ENCODE measurements around the gene TGM6.
"Not testable (repeated sequence)": the region's sequence is repeated elsewhere in the genome, so short reads cannot be mapped to it uniquely, and the experiment has no call there.

Gene TGM6

DNA sequence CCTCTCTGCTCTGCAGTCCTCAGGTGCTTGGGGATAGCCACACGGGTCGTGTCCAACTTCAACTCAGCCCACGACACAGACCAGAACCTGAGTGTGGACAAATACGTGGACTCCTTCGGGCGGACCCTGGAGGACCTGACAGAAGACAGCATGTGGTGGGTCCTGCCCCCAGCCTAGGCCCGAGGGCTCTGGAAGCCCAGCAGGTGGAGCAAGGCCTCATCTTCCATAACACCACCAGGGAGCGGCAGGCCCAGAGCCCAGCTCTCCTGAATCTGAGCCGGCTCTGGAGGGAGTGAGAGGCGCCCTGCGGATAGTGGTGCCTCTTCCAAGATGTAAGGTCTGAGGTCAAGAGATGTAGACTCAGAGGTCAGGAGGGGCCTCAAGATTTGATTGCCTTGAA is 19.6 kb downstream of the TGM6 start:
- no peak for DNase-seq

DNA sequence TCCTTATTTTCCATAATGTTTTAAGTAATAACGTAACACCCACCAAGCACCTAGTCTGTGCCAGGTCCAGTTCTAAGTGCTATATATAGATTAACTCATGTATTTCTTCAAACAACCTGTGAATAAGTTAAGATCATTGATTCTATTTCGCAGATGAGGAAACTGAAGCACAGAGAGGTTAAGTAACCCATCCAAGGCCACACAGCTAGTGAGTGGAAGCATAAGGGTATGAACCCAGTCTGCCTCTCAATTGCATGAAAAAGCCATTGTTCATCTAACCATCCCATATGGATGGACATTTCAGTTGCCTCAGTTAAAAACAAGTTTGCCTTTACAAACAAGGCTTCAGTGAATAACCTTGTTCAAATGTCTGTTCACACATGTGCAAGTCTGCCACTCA is 20.8 kb downstream of the TGM6 start:
- DNase-seq = no peak

DNA sequence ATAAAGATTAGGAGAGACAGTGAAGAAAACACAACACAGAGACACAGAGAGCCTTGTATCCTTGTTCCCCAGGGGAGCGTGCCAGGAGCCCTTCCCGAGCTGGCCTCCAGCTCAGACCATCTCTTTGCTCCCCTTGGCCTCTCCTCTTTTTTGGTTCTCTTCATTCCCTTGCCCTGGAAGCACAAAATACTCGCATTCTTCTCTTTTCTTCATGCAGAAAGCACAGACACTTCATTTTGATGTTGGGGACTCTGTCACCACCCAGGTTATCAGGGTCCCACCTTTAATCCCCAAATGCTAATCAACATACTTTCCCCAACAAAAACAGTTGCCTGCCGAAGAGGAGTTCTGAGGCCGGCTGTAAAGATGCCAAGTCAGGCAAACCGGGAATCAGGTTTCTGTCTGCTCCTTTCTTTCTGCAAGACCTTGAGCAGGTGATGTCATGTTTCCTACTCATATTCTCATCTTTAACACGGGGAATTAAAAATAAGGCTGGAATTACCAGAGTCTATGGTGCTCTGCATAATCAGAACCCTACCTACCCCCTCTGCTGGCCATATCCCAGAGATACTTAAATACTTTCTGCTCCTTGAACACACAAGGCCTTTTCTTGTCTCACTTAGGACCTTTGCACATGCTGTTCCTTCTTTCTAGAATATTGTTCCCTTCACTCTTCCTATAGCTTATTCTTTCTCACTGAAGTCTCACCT is 21.7 kb downstream of the TGM6 start:
- DNase-seq = no peak

DNA sequence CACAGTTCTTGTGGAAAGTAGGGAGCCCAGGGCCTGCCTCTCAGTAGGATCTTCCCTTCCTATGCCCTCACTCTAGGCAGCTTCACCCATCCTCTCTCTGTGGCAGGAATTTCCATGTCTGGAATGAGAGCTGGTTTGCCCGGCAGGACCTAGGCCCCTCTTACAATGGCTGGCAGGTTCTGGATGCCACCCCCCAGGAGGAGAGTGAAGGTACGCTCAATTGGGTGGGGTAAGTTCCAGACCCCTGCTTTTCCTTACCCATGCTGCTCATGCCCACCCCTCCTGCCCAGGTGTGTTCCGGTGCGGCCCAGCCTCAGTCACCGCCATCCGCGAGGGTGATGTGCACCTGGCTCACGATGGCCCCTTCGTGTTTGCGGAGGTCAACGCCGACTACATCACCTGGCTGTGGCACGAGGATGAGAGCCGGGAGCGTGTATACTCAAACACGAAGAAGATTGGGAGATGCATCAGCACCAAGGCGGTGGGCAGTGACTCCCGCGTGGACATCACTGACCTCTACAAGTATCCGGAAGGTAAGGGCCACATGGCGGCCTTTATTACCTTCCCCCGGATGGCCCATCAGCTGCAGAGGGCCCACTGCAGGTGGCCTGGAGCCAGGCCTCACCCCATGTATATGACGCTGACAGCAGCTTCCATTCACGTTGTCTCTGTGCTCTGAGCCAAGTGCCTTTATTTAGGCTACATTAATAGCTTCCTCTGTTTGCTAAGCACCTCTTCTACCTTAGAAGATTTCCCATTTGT is 22.8 kb downstream of the TGM6 start:
- DNase-seq = no peak

DNA sequence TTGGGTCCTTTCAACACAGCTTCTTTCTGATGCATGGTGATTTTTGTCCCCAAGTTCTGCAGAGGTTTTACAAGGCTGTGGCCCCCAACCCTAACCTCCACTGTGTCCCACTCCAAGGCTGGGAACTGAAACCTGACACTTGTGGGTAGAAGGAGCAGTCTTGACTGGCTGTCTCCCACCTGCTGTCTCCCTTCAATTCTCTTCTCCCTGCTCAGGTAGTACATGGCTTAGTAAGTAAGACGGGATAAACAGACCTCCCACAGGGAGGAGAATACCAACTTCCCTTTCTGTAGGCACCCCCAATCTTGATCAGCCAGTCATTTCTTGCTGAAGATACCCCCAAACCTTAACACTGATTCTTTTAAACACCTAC is 25.0 kb downstream of the TGM6 start:
- no peak for DNase-seq

DNA sequence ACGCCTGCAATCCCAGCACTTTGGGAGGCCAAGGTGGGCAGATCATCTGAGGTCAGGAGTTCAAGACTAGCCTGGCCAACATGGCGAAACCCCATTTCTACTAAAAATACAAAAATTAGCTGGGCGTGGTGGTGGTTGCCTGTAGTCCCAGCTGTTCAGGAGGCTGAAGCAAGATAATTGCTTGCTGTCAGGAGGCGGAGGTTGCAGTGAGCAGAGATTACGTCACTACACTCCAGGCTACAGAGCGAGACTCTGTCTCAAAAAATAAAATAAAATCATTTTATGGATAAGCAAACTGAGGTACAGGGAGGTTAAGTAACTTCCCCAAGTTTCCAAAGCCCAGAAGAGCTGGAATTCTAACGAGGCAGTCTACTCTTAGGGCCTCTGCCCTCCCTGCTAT is 26.7 kb downstream of the TGM6 start:
- not testable (repeated sequence) for DNase-seq

DNA sequence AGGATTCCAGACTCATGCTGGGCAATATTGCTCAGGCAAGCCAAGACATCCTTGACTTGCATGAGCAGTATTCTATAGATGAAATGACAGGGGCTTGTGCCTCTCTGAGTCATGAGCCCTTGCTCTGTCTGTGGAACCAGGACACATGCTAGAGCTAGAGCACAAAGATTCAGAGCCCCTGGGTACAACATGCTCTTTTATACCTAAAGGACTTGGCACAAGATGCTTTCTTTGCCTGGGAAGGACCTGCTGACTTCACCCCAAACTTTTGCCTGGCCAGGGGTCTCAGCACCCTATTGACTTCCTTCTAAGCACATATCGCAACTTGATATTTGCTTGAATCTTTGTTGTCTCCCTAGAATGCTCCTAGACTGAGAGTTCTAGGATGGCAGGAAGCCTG is 27.4 kb downstream of the TGM6 start:
- DNase-seq = no peak

DNA sequence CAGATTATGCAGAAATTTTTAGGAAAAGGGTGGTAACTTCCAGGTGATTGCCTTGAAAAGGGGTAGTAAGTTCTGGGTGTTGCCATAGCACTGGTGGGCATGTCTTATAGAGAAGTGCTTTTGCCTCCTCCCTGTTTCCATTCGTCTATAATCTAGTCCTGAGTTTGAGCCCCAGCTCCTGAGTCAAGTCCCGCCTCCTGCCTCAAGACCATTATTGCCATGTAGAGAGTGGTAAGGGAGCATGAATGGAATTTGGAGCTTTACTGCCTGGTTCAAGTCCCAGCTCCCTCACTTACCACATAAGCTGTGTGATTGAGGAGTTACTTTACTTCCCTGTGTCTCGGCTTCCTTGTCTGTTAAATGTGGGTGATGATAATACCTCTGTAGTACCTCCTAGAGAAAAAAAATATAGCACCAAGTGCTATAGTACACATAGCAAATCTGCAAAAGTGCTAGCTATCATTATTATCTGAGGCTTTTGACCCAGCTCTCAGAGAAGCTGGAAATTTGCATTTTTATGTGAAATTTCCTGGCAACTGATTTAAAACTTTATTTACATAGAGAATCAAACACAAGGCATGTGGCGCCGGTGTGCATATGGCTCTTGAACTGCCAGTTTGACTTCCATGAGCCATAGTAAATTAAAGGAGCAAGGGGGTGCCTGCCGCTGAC is 36.0 kb downstream of the TGM6 start:
- peak; percentile 31 for DNase-seq

DNA sequence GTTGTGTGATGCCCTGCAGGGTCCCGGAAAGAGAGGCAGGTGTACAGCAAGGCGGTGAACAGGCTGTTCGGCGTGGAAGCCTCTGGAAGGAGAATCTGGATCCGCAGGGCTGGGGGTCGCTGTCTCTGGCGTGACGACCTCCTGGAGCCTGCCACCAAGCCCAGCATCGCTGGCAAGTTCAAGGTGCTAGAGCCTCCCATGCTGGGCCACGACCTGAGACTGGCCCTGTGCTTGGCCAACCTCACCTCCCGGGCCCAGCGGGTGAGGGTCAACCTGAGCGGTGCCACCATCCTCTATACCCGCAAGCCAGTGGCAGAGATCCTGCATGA is 36.5 kb downstream of the TGM6 start:
- no peak for DNase-seq

DNA sequence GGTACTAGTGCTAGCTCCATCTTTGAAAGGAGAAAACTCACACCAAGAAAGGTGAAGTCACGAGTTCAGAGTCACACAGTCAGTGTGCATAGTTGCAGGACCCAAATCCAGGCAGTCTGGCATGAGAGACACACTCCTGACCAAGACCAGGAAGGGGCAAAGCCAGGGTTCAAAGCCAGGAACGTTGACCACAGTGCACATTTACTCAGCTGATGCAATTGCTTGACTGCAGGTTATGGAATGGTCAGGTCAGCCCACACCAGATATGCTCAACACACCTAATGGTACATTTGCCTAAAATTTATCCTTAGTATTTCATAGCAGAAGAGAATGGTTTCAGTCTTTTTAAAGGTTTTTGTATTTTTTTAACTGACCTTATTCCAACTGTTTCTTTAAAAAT is 37.7 kb downstream of the TGM6 start:
- DNase-seq = no peak

DNA sequence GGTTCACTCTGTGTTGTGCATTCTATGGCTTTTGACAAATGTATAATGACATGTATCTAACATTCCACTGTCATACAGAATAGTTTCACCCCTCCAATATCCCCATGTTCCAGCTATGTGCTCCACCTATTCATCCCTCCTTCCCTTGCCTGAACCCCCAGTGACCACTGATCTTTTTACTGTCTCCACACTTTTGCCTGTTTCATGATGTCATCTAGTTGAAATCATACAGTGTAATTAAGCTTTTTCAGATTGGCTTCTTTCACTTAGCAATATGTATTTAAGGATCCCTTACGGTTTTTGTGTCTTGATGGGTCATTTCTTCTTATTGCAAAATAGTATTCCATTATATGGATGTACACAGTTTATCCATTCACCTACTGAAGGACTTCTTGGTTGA is 39.8 kb downstream of the TGM6 start:
- no peak for DNase-seq

DNA sequence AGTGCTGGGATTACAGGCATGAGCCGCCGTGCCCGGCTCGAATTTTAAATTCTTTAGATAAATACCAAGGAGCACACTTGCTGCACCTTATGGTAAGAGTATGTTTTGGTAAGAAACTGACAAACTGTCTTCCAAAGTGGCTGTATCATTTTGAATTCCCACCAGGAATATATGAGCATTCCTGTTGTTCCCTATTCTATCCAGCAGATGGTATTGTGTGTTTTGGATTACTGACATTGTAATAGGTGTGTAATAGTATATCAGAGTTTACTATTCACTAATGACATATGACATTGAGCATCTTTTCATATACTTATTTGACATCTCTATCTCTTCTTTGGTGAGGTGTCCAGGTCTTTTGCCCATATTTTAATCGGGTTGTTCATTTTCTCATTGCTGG is 40.5 kb downstream of the TGM6 start:
- peak; percentile 7 for DNase-seq

DNA sequence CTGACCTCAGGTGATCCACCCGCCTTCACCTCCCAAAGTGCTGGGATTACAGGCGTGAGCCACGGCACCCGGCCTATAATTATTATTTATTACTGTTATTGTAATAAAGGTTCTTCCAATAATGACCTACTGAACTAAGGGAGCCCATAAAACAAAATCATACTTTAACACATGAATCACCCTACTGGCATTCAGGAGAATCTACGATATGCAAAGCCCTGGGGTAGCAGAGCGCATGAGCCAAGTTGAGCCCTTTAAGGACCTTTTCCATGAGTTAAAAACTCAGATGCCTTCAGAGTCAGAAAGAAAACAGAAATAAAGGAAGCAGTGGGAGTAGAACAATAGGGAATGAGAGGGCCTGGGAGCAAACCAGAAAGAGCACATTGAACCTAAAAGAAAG is 48.4 kb downstream of the TGM6 start:
- no peak for DNase-seq

DNA sequence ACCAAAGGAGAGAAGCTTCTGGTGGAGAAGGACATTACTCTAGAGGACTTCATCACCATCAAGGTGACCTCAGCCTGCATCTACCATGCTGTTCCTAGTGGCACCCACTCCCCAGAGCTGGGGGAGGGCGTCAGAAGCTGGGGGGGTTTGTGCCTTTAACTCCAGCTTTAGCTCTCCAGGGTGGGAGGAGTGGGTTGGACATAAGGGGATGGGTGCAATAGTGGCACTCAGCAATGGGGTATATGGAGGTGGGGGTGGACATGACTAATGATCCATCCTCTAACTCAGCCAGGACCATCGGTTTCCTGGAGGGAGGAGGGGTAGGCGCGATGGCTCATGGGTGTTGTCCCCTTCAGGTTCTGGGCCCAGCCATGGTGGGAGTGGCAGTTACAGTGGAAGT is 49.8 kb downstream of the TGM6 start:
- DNase-seq = no peak

DNA sequence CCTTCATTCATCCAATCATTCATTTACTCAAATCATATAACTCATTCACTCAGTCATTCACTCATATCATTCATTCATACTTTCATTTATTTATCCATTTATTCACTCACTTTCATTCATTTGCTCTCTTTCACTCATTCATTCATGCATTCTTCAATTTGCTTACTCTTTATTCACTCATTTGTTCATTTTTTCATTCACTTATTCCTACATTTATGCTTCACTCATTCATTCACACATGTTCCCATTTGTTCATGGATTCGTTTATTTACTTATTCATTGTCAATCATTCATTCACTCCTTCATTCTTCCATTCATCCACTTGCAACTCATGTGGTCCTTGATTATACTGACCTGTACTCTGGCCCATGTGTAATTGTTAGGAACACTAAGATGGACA is 50.5 kb downstream of the TGM6 start:
- no peak for DNase-seq

DNA sequence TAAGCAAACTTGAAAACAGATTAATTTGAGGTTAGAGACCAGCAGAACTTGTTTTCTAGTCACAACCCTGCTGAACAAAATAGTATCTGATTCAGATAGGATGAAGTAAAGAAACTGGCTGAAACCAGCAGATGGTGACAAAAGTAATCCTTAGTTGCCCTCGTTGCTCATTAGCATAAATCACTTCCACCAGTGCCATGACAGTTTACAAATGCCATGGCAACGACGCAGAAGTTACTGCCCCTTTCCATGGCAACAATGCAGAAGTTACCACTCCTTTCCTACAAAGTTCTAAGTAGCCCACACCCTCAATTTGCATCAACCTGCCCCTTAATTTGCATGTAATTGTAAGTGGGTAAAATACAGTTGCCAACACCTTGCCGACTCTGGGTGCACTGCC is 66.1 kb downstream of the TGM6 start:
- no peak for DNase-seq

DNA sequence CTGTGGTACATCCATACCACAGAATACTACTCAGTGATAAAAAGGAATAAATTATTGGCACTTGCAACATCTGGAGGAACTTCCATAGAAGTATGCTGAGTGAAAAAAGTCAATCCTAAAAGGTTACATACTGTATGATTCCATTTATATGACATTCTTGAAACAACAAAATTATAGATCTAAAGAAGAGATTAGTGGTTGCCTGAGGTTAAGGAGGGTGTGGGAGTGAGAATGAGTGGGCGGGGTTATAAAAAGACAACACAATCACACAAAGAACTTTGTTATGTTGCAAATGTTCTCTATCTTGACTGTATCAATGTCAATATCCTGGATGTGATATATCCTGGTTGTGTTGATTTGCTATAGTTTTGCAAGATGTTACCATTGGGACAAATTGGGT is 68.7 kb downstream of the TGM6 start:
- no peak for DNase-seq

DNA sequence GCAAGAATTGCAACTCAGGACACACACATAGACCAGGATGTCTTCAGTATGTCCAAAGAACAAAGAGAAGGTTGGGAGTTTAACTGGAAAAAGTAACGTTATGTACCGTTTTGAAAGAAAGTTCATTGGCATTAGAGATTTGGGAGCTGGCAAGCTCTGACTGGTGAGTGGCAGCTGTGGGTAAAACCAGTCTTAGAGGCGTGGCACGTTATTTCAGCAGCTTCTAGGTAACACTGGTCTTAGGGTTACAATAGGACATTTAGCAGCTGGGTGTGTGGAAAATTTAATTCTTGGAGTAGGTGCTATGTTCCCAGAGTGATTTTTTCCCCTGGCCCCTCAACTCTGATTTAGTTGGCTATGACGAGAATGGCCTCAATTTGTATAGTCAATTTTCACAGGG is 70.7 kb downstream of the TGM6 start:
- DNase-seq = no peak

DNA sequence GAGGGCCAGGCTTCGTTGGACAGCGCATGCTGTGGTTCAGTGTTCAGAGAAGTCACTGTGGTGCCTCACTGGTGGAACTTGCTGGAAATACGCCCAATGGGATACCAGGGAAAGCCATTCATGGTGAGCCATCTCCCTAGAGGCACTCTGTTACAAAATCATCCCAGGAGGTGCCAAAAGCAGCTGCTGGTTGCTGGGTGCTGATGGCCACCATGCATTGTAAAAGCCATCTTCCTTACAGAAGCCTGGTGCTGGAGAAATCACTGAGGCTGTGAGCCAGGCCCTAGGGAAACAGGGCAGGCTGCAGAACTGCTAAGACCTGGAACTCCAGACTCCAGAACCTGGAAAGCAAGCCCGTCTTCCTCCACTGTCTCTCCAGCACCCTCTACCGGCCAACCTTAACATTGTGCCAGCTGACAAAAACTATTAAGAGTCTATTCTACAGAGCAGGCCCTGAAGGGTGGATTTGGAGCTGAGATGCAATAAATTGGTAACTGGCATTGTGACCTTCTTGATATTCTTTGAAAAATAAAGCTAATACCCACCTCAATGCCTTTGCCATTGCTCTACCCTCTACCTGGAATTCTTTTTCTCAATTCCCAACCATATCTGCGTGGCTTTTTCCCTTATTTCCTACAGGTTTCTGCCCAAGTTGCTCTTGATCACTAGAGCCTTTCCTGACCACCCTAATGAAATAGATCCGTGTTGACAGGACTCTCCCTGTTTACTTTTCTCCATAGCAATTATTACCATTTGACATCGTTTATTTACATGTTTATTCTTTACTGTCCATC is 71.4 kb downstream of the TGM6 start:
- peak; percentile 92 for DNase-seq

DNA sequence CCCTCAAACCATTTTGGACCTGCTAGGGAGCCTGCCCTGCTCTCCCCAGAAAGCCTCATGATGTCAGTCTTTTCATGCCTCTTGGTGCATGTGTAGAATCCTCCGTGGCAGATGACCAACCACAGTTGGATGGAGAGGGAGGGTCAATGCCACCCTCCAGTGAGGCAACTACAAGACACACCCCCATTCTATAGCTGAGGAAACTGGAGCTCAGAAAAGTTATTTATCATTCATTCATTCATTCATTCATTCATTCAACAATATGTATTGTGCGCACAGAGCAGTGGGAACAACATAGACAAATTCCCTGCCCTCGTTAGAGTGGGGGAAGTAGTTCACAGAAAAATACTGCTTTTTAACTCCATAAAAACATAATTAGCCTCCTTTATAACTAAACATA is 73.1 kb downstream of the TGM6 start:
- DNase-seq = no peak

DNA sequence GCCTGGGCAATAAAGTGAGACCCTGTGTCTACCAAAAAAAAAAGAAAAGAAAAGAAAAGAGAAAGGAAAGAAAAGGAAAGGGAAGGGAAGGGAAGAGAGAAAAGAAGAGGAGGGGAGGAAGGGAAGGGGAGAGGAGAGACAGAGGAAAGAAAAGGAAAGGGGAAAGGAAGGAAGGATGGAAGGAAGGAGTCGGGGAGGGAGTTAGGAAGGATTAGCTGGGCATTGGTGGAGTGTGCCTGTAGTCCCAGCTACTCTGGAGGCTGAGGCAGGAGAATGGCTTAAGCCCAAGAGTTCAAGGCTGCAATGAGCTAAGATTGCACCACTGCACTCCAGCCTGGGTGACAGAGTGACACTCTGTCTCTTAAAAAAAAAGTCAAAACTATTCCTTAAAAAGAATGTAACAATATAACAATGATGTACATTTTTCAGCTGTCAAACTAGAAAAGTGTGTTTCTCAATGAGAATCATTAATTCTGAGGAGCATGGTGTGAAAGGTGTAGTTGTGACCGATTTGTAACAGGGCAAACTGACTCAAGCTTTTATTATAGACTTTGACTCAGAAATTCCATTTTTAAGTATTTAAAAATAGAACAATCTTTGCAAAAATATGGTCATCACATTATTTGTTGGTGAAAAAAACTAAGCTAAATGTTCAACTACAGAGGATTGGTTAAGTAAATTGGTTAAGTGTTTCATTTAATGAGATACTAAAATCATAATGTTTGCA is 75.2 kb downstream of the TGM6 start:
- no peak for DNase-seq

DNA sequence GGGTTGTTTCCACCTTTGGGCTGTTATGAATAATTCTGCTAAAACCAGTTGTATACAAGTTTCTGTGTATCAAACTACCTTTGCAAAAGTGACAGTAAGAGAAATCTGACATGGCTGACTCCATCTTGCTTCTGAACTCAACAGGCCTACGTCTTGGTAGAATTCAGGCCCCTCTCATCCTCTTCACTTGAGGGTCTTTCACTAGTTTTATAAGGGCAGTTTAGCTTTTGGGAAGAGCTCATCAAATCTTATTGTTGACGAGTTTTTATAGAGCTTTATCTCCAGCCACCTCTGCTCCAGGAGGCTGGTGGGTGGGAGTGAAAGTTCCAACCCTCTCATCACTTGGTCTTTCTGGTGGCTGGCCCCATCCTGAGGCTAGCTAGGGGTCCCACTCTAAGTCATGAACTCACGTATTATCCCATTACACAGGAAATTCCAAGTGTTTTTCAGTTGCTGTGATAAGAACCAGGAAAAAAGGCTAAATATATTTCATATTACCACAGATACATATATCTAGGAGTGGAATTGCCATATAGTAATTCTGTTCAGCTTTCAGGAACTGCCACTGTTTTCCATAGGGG is 78.3 kb downstream of the TGM6 start:
- DNase-seq = no peak
